ENCODE data around the gene KCNQ2.

- no peak for TF ChIP-seq CTCF (IDR thresholded peaks at IDR 0.05)
- TF ChIP-seq POLR2A (IDR thresholded peaks at IDR 0.05): no peak
Observed at GRCh38 chr20:63406011-63406410, 66.4 kb downstream of the KCNQ2 start.
